HUES48 (cell line): ENCODE results near the gene CHAC2.
"Not testable (repeated sequence)": the region's sequence is repeated elsewhere in the genome, so short reads cannot be mapped to it uniquely, and the experiment has no call there.

Source experiments
- H3K27ac ChIP-seq: one replicate; pipeline ENCODE4 v1.7.0; 2013; ENCODE audit warnings: low read depth, low read length, inconsistent platforms
- H3K27me3 ChIP-seq: 2 replicates; pipeline ENCODE4 v1.6.1; 2013; ENCODE audit warnings: mild to moderate bottlenecking, low read length; ENCODE audit not compliant: control insufficient read depth, insufficient read depth
- H3K36me3 ChIP-seq: 2 replicates; pipeline ENCODE4 v1.6.1; 2013; ENCODE audit warnings: low read length; ENCODE audit not compliant: control insufficient read depth, insufficient read depth
- H3K4me1 ChIP-seq: 2 replicates; pipeline ENCODE4 v1.6.1; 2013; ENCODE audit warnings: mild to moderate bottlenecking, low read length; ENCODE audit not compliant: control insufficient read depth, insufficient read depth
- H3K4me3 ChIP-seq: 2 replicates; pipeline ENCODE4 v1.5.1; 2013; ENCODE audit warnings: mild to moderate bottlenecking, low read depth, low read length
- H3K9ac ChIP-seq: 2 replicates; pipeline ENCODE4 v1.6.1; 2013; ENCODE audit warnings: mild to moderate bottlenecking, low read depth, low read length, moderate library complexity
- H3K9me3 ChIP-seq: 2 replicates; pipeline ENCODE4 v1.6.1; 2013; ENCODE audit warnings: low read length; ENCODE audit not compliant: control insufficient read depth, insufficient read depth

Gene CHAC2

GRCh38 chr2:53793821-53794220, 26.2 kb downstream of the CHAC2 start:
- H3K4me1 ChIP-seq: no peaks in the 10 kb centered on the region
- no peaks in the 10 kb centered on the region for H3K27me3 ChIP-seq
- no peaks in the 10 kb centered on the region for H3K9me3 ChIP-seq
- H3K4me3 ChIP-seq: no peak overlapping the region
- H3K27ac ChIP-seq: no peak overlapping the region
- H3K36me3 ChIP-seq: peaks cover 40% of the 10 kb centered on the region
- no peak overlapping the region for H3K9ac ChIP-seq

- no peak overlapping the region for H3K27ac ChIP-seq
- H3K9ac ChIP-seq: no peak overlapping the region
- H3K27me3 ChIP-seq: no peaks in the 10 kb centered on the region
- no peak overlapping the region for H3K4me3 ChIP-seq
- H3K9me3 ChIP-seq: no peaks in the 10 kb centered on the region
- H3K36me3 ChIP-seq: peaks cover 73% of the 10 kb centered on the region
- H3K4me1 ChIP-seq: no peaks in the 10 kb centered on the region
Observed at GRCh38 chr2:53801547-53801946, 33.9 kb downstream of the CHAC2 start.

GRCh38 chr2:53802617-53803151, 35.1 kb downstream of the CHAC2 start:
- Histone ChIP-seq H3K4me3 (no peak overlapping the region), H3K36me3 (peaks cover 76% of the 10 kb centered on the region), H3K9me3 (no peaks in the 10 kb centered on the region), H3K9ac (no peak overlapping the region), H3K27me3 (no peaks in the 10 kb centered on the region), H3K4me1 (no peaks in the 10 kb centered on the region), H3K27ac (no peak overlapping the region)

GRCh38 chr2:53811601-53812000, 44.0 kb downstream of the CHAC2 start:
- H3K27me3 ChIP-seq: no peaks in the 10 kb centered on the region
- no peak overlapping the region for H3K4me3 ChIP-seq
- H3K4me1 ChIP-seq: no peaks in the 10 kb centered on the region
- no peak overlapping the region for H3K9ac ChIP-seq
- no peak overlapping the region for H3K27ac ChIP-seq
- peaks cover 91% of the 10 kb centered on the region for H3K36me3 ChIP-seq
- H3K9me3 ChIP-seq: no peaks in the 10 kb centered on the region

GRCh38 chr2:53813151-53813550, 45.5 kb downstream of the CHAC2 start:
- Histone ChIP-seq H3K9ac (no peak overlapping the region), H3K36me3 (peaks cover 87% of the 10 kb centered on the region), H3K4me3 (no peak overlapping the region), H3K27me3 (no peaks in the 10 kb centered on the region), H3K27ac (no peak overlapping the region), H3K4me1 (no peaks in the 10 kb centered on the region), H3K9me3 (no peaks in the 10 kb centered on the region)

- Histone ChIP-seq H3K9ac (no peak overlapping the region), H3K27me3 (no peaks in the 10 kb centered on the region), H3K9me3 (no peaks in the 10 kb centered on the region), H3K36me3 (peaks cover 44% of the 10 kb centered on the region), H3K4me3 (no peak overlapping the region), H3K4me1 (no peaks in the 10 kb centered on the region), H3K27ac (no peak overlapping the region)
Observed at GRCh38 chr2:53818854-53819435, 51.3 kb downstream of the CHAC2 start.

- Histone ChIP-seq H3K4me3 (no peak overlapping the region), H3K4me1 (no peaks in the 10 kb centered on the region), H3K36me3 (peaks cover 37% of the 10 kb centered on the region), H3K27me3 (no peaks in the 10 kb centered on the region), H3K9ac (no peak overlapping the region), H3K9me3 (no peaks in the 10 kb centered on the region), H3K27ac (no peak overlapping the region)
Observed at GRCh38 chr2:53819634-53820033, 52.0 kb downstream of the CHAC2 start.

- Histone ChIP-seq H3K27me3 (no peaks in the 10 kb centered on the region), H3K4me3 (no peak overlapping the region), H3K36me3 (peaks cover 33% of the 10 kb centered on the region), H3K4me1 (no peaks in the 10 kb centered on the region), H3K9ac (no peak overlapping the region), H3K9me3 (no peaks in the 10 kb centered on the region), H3K27ac (no peak overlapping the region)
Observed at GRCh38 chr2:53820048-53820447, 52.4 kb downstream of the CHAC2 start.

- Histone ChIP-seq H3K9ac (no peak overlapping the region), H3K9me3 (no peaks in the 10 kb centered on the region), H3K4me3 (no peak overlapping the region), H3K36me3 (peaks cover 27% of the 10 kb centered on the region), H3K27ac (no peak overlapping the region), H3K27me3 (no peaks in the 10 kb centered on the region), H3K4me1 (peaks cover 2% of the 10 kb centered on the region)
Observed at GRCh38 chr2:53820711-53821110, 53.1 kb downstream of the CHAC2 start.

GRCh38 chr2:53821810-53822209, 54.2 kb downstream of the CHAC2 start:
- H3K27ac ChIP-seq: no peak overlapping the region
- H3K9me3 ChIP-seq: no peaks in the 10 kb centered on the region
- peaks cover 19% of the 10 kb centered on the region for H3K36me3 ChIP-seq
- no peak overlapping the region for H3K9ac ChIP-seq
- peaks cover 13% of the 10 kb centered on the region for H3K4me1 ChIP-seq
- H3K27me3 ChIP-seq: no peaks in the 10 kb centered on the region
- H3K4me3 ChIP-seq: no peak overlapping the region

- H3K27me3 ChIP-seq, H3K27ac ChIP-seq, H3K36me3 ChIP-seq, H3K9ac ChIP-seq, H3K9me3 ChIP-seq, H3K4me3 ChIP-seq: not testable (repeated sequence)
- H3K4me1 ChIP-seq: peaks cover 26% of the 10 kb centered on the region
Observed at GRCh38 chr2:53823639-53824038, 56.0 kb downstream of the CHAC2 start.
